ENCODE measurements around the gene KLC4.

The KLC4 gene

GRCh38 chr6:43059168-43060033, at the start of gene KLC4, which contains the start of gene MRPL2:
TSS of gene KLC4 (plus strand) at chr6:43059631. CDS start at chr6:43061336, 1,705 bp downstream.
TSS of gene MRPL2 (minus strand) at chr6:43059434. CDS start at chr6:43059381, 53 bp downstream.
- TF ChIP-seq CTCF (IDR thresholded peaks at IDR 0.05; ENCODE audit: low read depth, low read length): no peak
- peak; percentile 98 to 99 for DNase-seq (ENCODE audit: low read depth in 2 of 2)
- H3K4me3 ChIP-seq (replicated peaks in 1 of 2; ENCODE audit: low read depth in 2 of 2, low read length in 2 of 2): peak within 1 kb of the TSS; percentile 91 to 99

DNA sequence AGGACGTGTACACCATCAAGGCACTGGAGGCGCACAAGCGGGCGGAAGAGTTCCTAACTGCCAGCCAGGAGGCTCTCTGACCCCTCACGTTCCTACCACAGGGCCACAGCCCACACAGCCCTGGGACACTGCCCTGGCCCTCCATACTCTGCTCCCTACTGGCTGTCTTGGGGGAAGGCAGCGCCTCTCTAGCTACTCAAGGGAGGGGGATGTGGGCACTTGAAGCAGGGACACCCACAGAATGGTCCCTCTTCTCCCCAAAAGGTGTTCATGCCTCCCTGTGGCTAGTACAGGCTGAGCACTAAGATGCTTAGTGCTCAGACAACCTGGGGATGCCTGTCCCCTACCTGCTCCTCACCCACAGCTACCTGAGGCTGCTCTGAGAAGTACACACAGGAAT, 48.2 kb upstream of the KLC4 start:
- DNase-seq (ENCODE audit: low read depth in 2 of 2): no peak
- H3K4me3 ChIP-seq (replicated peaks in 1 of 2; ENCODE audit: low read depth in 2 of 2, low read length in 2 of 2): no peak overlapping the region
- TF ChIP-seq CTCF (IDR thresholded peaks at IDR 0.05; ENCODE audit: low read depth, low read length): no peak

- peak overlapping the region in 1 of 2 donors; percentile 96 for H3K4me3 ChIP-seq (replicated peaks in 1 of 2; ENCODE audit: low read depth in 2 of 2, low read length in 2 of 2)
- no peak for DNase-seq (ENCODE audit: low read depth in 2 of 2)
- TF ChIP-seq CTCF (IDR thresholded peaks at IDR 0.05; ENCODE audit: low read depth, low read length): no peak
These were observed 47.1 kb upstream of the KLC4 start for GRCh38 chr6:43012364-43012763.

DNA sequence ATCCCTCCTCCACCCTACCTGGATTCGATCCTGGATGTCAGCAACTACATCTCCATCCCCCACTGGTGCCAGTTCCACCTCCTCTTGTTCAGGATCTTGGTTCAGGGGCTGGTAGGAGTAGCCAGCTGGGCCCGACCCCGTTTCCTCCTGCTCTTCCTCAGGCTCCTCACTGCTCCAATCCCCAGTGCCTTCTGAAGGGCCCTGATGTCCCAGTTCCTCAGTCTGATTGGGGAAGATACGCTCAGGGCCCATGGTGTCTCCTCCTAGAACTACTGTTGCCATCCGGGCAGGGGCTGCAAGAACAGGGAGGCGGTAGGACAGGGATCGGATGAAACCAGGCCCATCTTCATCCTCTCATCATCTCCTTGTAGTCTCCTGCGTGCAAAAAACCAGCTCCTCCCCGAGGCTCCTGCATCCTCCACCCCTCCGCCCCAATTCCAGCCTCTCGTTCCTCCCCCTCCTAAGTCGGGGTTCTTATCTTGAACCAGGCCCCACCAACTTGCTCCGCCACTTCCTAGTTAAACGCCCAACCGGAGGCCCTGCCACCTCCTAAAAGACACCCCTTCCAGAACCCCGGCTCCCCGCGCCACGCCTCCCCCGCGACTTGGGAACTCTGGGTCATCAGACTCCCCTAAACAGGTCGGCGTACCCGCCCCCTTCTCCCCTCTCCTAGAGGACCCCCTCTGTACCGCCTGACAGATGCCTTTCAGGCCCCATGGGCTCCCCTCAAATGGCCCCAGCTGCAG, 46.2 kb upstream of the KLC4 start:
- no peak for TF ChIP-seq CTCF (IDR thresholded peaks at IDR 0.05; ENCODE audit: low read depth, low read length)
- peak overlapping the region; percentile 73 to 96 for H3K4me3 ChIP-seq (replicated peaks in 1 of 2; ENCODE audit: low read depth in 2 of 2, low read length in 2 of 2)
- DNase-seq (ENCODE audit: low read depth in 2 of 2): peak; percentile 7 to 50

- TF ChIP-seq CTCF (IDR thresholded peaks at IDR 0.05; ENCODE audit: low read depth, low read length): no peak
- DNase-seq (ENCODE audit: low read depth in 2 of 2): peak; percentile 100
- peak within 1 kb of the TSS; percentile 92 to 96 for H3K4me3 ChIP-seq (replicated peaks in 1 of 2; ENCODE audit: low read depth in 2 of 2, low read length in 2 of 2)
These were observed 45.5 kb upstream of the KLC4 start, which contains the start of the genes KLHDC3 and MEA1 for GRCh38 chr6:43013843-43014433. TSS of gene KLHDC3 (plus strand) at chr6:43014249. CDS start at chr6:43017193, 2,944 bp downstream. TSS of gene MEA1 (minus strand) at chr6:43013946. CDS start at chr6:43013813, 133 bp downstream.

GRCh38 chr6:43014434-43014909, 45.0 kb upstream of the KLC4 start:
- no peak for TF ChIP-seq CTCF (IDR thresholded peaks at IDR 0.05; ENCODE audit: low read depth, low read length)
- peak; percentile 49 to 51 for DNase-seq (ENCODE audit: low read depth in 2 of 2)
- H3K4me3 ChIP-seq (replicated peaks in 1 of 2; ENCODE audit: low read depth in 2 of 2, low read length in 2 of 2): peak overlapping the region; percentile 92 to 96
